Sigmoid colon (tissue), 7 donors: ENCODE results near the gene ODAD4. TPM values are rescaled to one million over a fixed set of nuclear protein-coding genes. Genes with fewer than 3 reads are reported as not detected.

Experiments used
- DNase-seq: peaks from one replicate; pipeline ENCODE4 v3.0.0-alpha.2; 2019
- H3K27ac ChIP-seq, 4 donors: fragments of 200-600 bp; sonication (generic); one replicate each; pipeline ENCODE4 v1.5.1; 2016 to 2019; ENCODE audit warnings: mild to moderate bottlenecking in 1 of 4
- H3K27me3 ChIP-seq, 3 donors: fragments of 200-600 bp; sonication (generic); one replicate each; pipeline ENCODE4 v1.5.1; 2019; ENCODE audit warnings: mild to moderate bottlenecking in 1 of 3
- H3K36me3 ChIP-seq, 4 donors: fragments of 200-600 bp; sonication (generic); one replicate each; pipeline ENCODE4 v1.5.1; 2016 to 2019
- H3K4me1 ChIP-seq, 4 donors: fragments of 200-600 bp; sonication (generic); one replicate each; pipeline ENCODE4 v1.5.1; 2017 to 2019
- H3K4me3 ChIP-seq, 4 donors: fragments of 200-600 bp; sonication (generic); one replicate each; pipeline ENCODE4 v1.5.1; 2017 to 2019; ENCODE audit warnings: mild to moderate bottlenecking in 2 of 4, moderate library complexity in 1 of 4
- H3K9me3 ChIP-seq, 4 donors: fragments of 200-600 bp in 3 of 4; sonication (generic) in 3 of 4; one replicate each; pipeline versions ENCODE4 v1.5.1 to v1.6.1; 2013 to 2019
- EP300 ChIP-seq, 4 donors: sonication (generic); formaldehyde crosslinking; IDR thresholded peaks; one replicate each; pipeline ENCODE4 v1.6.1; 2017; ENCODE audit warnings: antibody characterized with exemption in 4 of 4
- POLR2A ChIP-seq, 2 donors: fragments of 450-650 bp; IDR thresholded peaks; one replicate each; pipeline ENCODE4 v1.6.1; 2016; ENCODE audit warnings: antibody characterized with exemption in 2 of 2, mild to moderate bottlenecking in 2 of 2, moderate library complexity in 2 of 2
- POLR2AphosphoS5 ChIP-seq, 4 donors: sonication (generic); formaldehyde crosslinking; IDR thresholded peaks; one replicate each; pipeline ENCODE4 v1.6.1; 2017; ENCODE audit warnings: antibody characterized with exemption in 4 of 4
- WGBS, 2 donors: extraction: QIAGEN DNeasy Blood & Tissue Kit; methylation state at CpG; one replicate each; pipeline ENCODE4 v1.1.7; 2013; 5-methylcytosine and 5-hydroxymethylcytosine counted together
- intact Hi-C: fragments of 100-400 bp; cut with DNase I; formaldehyde crosslinking; loops from one replicate; pipeline ENCODE4 v1.15.1; 2023
- polyA plus RNA-seq, 3 donors: library from polyadenylated mRNA; stranded (reverse); fragments of 200-250 nt; gene quantifications; one replicate each; pipeline ENCODE4 v1.2.3, GENCODE V29; 2013
- total RNA-seq, 4 donors: library from RNA; depleted of rRNA; stranded (reverse); fragments of >200 nt; gene quantifications; one replicate each; pipeline ENCODE4 v1.1.0, GENCODE V29; 2016
- TF ChIP-seq, protein P1 (sequence below), 4 experiments: fragments of 450-650 bp in 3 of 4; fragments of 200-600 bp in 1 of 4; IDR thresholded peaks; one replicate each; pipeline ENCODE4 v1.5.1; 2016 to 2019; ENCODE audit warnings: antibody characterized with exemption in 4 of 4, mild to moderate bottlenecking in 3 of 4, moderate library complexity in 2 of 4
- donor health status: healthy with polysubstance abuse.
- donor health status: Bipolar disorder and iron deficiency.
- donor health status: healthy.

Gene ODAD4
- total and polyA plus RNA-seq, 7 donors: 0.41 to 2.2 (median 1.6) TPM; not detected in 2

DNA sequence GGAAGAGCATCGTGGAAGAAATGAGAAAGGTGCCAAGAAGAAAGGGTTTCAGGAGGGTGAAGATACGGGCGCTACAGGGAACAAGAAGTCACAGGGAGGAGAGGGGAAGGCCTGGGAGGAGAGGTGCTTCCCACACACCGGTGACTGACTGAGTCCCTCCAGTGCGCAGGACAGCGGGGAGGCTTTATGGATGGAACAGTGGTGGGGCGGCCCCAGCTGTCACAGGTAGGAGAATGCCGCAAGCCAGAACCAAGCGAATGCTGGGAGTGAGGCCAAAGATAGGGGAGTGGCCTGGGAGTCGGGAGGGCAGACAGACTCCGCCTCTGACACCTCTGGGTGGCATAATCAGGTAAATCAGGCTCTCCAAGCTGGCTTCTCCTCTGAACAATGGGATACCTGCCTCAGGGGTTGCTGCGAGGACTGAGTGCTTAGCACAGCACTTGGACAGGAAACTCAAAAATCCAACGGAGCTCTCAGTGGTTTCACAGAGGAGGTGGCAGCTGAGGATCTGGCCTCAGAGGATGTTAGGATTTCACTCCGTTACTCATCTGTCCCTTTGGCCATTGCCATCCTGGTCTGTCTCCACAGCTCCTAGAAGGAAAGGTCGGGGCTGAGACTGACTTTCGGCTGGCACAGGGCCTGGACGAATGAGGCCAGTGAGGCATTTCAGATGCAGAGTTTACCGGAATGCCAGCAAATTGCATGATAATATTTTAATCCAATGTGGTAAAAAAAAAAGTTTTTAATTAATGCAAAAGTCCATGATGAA lies 35.5 kb downstream of the ODAD4 start:
- Histone ChIP-seq H3K9me3 (no peaks in the 10 kb centered on the region), H3K27ac (peak overlapping the region; percentile 91 to 99 (median 93)), H3K4me3 (peak overlapping the region; percentile 82 to 96 (median 88)), H3K4me1 (peaks cover 0 to 57% (median 47%) of the 10 kb centered on the region in 4 donors), H3K36me3 (peaks cover 0 to 23% (median 0%) of the 10 kb centered on the region in 4 donors), H3K27me3 (no peaks in the 10 kb centered on the region)
- peak; percentile 80 for DNase-seq
- intact Hi-C loops: loop anchor here (2.0 to 10.0 kb wide), 4 partner anchors 47 to 231 kb away; partner anchors contain the start of genes ACLY, DHX58, DNAJC7 and HAP1
- WGBS, 2 donors: 1 to 4% methylated on average over 18 of the region's 18 CpGs
- TF ChIP-seq POLR2A (IDR thresholded peaks at IDR 0.05) (no peak), POLR2AphosphoS5 (IDR thresholded peaks at IDR 0.05) (no peak), EP300 (IDR thresholded peaks at IDR 0.05) (no peak)
- TF ChIP-seq, protein P1, sequence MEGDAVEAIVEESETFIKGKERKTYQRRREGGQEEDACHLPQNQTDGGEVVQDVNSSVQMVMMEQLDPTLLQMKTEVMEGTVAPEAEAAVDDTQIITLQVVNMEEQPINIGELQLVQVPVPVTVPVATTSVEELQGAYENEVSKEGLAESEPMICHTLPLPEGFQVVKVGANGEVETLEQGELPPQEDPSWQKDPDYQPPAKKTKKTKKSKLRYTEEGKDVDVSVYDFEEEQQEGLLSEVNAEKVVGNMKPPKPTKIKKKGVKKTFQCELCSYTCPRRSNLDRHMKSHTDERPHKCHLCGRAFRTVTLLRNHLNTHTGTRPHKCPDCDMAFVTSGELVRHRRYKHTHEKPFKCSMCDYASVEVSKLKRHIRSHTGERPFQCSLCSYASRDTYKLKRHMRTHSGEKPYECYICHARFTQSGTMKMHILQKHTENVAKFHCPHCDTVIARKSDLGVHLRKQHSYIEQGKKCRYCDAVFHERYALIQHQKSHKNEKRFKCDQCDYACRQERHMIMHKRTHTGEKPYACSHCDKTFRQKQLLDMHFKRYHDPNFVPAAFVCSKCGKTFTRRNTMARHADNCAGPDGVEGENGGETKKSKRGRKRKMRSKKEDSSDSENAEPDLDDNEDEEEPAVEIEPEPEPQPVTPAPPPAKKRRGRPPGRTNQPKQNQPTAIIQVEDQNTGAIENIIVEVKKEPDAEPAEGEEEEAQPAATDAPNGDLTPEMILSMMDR (IDR thresholded peaks at IDR 0.05): no peak

DNA sequence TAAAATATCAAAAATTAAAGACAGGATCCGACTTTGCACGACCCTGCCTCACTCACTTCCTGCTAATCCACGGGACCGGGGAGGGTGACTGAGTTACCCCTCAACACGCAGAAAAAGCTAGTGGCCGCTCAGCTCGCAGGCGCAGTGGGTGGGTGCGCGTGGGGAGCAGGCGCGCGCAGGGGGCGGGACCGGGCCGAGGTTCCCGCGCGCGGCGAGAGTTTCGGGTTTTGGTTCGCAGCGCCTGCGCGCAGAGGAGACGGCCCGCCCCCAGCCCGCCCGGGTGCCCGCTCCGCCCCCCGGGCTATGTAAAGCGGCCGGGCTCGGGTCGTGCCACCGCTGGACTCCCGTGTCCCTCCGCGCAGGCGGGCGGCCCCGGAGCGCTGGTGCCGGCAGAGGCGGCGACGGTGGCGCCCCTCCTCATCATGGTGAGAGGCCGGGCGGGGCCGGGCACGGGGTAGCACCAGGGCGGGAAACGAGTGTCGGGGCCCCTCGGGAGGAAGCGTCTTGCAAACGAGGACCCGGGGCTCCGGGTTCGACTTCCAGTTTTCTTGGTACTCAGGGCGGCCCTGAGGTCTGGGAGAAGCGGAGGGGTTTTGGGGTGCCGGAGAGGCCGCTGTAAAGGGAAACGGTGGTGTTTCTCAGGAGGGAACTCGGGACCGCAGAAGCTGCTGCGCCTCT lies 36.2 kb downstream of the ODAD4 start, which contains the start of gene CNP:
Gene CNP, plus strand, starts transcription at position 333 of the 678 bp plus-strand sequence. Its CDS starts 90 bp downstream, at position 423.
- 0% methylated on average over 71 of the region's 71 CpGs for WGBS, 2 donors
- H3K36me3 ChIP-seq: peaks cover 0 to 28% (median under 1%) of the 10 kb centered on the region in 4 donors
- H3K4me1 ChIP-seq: peaks cover 0 to 60% (median 50%) of the 10 kb centered on the region in 4 donors
- H3K9me3 ChIP-seq: no peaks in the 10 kb centered on the region
- intact Hi-C loops: loop anchor here (2.0 to 10.0 kb wide), 4 partner anchors 48 to 232 kb away; partner anchors contain the start of genes ACLY, DHX58, DNAJC7 and HAP1
- H3K27me3 ChIP-seq: no peaks in the 10 kb centered on the region
- peak; percentile 95 for DNase-seq
- TF ChIP-seq EP300 (IDR thresholded peaks at IDR 0.05) (no peak), POLR2AphosphoS5 (IDR thresholded peaks at IDR 0.05) (peak; percentile 67 to 97 (median 94)), POLR2A (IDR thresholded peaks at IDR 0.05) (peak; percentile 65 to 68)
- TF ChIP-seq, protein P1 (IDR thresholded peaks at IDR 0.05): no peak
- peak within 1 kb of the TSS; percentile 91 to 99 (median 93) for H3K27ac ChIP-seq
- H3K4me3 ChIP-seq: peak within 1 kb of the TSS; percentile 82 to 96 (median 88)

DNA sequence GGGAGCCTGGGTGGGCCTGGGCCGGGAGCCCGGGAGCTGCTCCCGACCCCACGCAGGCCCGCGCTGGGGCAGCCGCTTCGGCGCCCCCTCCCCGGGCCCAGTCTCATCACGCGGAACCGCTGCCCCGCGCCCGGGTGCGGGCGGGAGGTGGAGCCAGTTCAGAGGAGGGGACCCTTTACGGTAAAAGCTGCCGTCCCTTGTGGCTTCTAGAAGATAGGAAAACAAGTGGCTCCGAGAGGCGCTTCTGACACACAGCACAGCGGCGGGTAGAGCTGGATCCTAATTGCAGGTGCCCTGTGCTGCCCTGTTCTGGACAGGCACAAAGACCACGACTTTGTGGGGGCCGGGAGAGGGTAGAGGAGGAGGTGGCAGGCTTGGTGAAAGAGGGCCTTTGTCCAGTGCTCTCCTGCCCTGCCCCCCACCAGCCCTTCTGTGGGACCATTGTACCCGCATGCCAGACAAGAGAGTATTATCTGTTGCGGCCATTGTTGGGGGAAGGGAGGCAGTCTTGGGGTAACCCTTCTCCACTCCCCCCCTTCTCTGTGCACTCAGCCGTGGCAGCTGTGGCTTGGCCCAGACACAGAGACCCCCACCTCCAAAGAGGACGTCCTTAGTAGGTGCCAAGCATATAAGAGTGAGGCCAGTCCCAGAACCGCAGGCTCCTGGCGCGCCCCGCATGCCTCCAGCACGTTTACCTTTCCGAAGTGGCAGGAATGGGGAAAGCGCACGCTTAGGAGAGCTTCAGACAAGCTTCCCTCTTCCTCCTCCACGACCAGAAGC lies 36.9 kb downstream of the ODAD4 start:
- peak in 2 of 4 donors; percentile 3 to 22 for TF ChIP-seq POLR2AphosphoS5 (IDR thresholded peaks at IDR 0.05)
- no peak for TF ChIP-seq EP300 (IDR thresholded peaks at IDR 0.05)
- TF ChIP-seq POLR2A (IDR thresholded peaks at IDR 0.05): no peak
- Histone ChIP-seq H3K36me3 (peaks cover 0 to 36% (median 6%) of the 10 kb centered on the region in 4 donors), H3K9me3 (no peaks in the 10 kb centered on the region), H3K4me3 (peak overlapping the region; percentile 82 to 96 (median 88)), H3K4me1 (peaks cover 0 to 61% (median 52%) of the 10 kb centered on the region in 4 donors), H3K27me3 (no peaks in the 10 kb centered on the region), H3K27ac (peak overlapping the region; percentile 91 to 99 (median 93))
- intact Hi-C loops: loop anchor here (2.0 to 10.0 kb wide), 4 partner anchors 49 to 233 kb away; partner anchors contain the start of genes ACLY, DHX58, DNAJC7 and HAP1
- DNase-seq: peak; percentile 85
- 22 to 23% methylated on average over 39 of the region's 39 CpGs for WGBS, 2 donors

DNA sequence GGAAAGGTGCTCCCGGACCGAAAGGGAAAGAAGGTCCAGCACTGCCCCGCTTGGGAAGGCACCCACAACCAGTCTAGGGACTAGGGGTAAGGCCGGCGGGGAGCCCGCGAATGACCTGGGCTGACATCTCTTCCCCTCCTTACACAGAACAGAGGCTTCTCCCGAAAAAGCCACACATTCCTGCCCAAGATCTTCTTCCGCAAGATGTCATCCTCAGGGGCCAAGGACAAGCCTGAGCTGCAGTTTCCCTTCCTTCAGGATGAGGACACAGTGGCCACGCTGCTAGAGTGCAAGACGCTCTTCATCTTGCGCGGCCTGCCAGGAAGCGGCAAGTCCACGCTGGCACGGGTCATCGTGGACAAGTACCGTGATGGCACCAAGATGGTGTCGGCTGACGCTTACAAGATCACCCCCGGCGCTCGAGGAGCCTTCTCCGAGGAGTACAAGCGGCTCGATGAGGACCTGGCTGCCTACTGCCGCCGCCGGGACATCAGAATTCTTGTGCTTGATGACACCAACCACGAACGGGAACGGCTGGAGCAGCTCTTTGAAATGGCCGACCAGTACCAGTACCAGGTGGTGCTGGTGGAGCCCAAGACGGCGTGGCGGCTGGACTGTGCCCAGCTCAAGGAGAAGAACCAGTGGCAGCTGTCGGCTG lies 37.6 kb downstream of the ODAD4 start:
- intact Hi-C loops: loop anchor here (2.0 to 10.0 kb wide), 4 partner anchors 49 to 233 kb away; partner anchors contain the start of genes ACLY, DHX58, DNAJC7 and HAP1
- no peak for DNase-seq
- Histone ChIP-seq H3K36me3 (peaks cover 0 to 43% (median 12%) of the 10 kb centered on the region in 4 donors), H3K4me1 (peaks cover 0 to 62% (median 50%) of the 10 kb centered on the region in 4 donors), H3K27me3 (no peaks in the 10 kb centered on the region), H3K27ac (peak overlapping the region; percentile 91 to 99 (median 93)), H3K4me3 (peak overlapping the region; percentile 82 to 96 (median 88)), H3K9me3 (no peaks in the 10 kb centered on the region)
- 94 to 95% methylated on average over 37 of the region's 37 CpGs for WGBS, 2 donors
- TF ChIP-seq EP300 (IDR thresholded peaks at IDR 0.05): no peak
- TF ChIP-seq, protein P1 (IDR thresholded peaks at IDR 0.05): no peak
- TF ChIP-seq POLR2A (IDR thresholded peaks at IDR 0.05): no peak
- no peak for TF ChIP-seq POLR2AphosphoS5 (IDR thresholded peaks at IDR 0.05)
